Gastrocnemius medialis (tissue), 4 donors: ENCODE results near the gene ARHGAP26. TPM values are rescaled to one million over a fixed set of nuclear protein-coding genes. Genes with fewer than 3 reads are reported as not detected.
A peak's percentile ranks its signal among the peaks of the same experiment; 100 is the strongest.

Source experiments
- ATAC-seq, 2 donors: fragments of 150-250 bp; one replicate each; pipeline ENCODE4 v1.9.1; 2016
- DNase-seq, 2 donors: peaks; one replicate each; pipeline ENCODE4 v3.0.0-alpha.2; 2019
- H3K27ac ChIP-seq, 4 donors: fragments of 200-600 bp; sonication (generic); 1 replicate in 1 of 4; 2 replicates in 3 of 4; pipeline ENCODE4 v1.5.1; 2016 to 2018; ENCODE audit warnings: mild to moderate bottlenecking in 2 of 4, moderate library complexity in 1 of 4
- H3K27me3 ChIP-seq, 3 donors: fragments of 200-600 bp; sonication (generic) in 2 of 3; 1 replicate in 1 of 3; 2 replicates in 2 of 3; pipeline versions ENCODE4 v1.5.1 to v1.6.0; 2016 to 2019; ENCODE audit warnings: mild to moderate bottlenecking in 1 of 3, moderate library complexity in 1 of 3
- H3K36me3 ChIP-seq, 2 donors: fragments of 200-600 bp; sonication (generic) in 1 of 2; one replicate each; pipeline ENCODE4 v1.5.1; 2017 to 2018
- H3K4me1 ChIP-seq, 2 donors: fragments of 200-600 bp; sonication (generic) in 1 of 2; one replicate each; pipeline ENCODE4 v1.5.1; 2016 to 2017; ENCODE audit warnings: mild to moderate bottlenecking in 2 of 2
- H3K4me3 ChIP-seq, 4 donors: fragments of 200-600 bp; sonication (generic) in 3 of 4; 1 replicate in 1 of 4; 2 replicates in 3 of 4; pipeline ENCODE4 v1.5.1; 2016 to 2019; ENCODE audit warnings: mild to moderate bottlenecking in 2 of 4
- H3K9me3 ChIP-seq, 3 donors: fragments of 200-600 bp; sonication (generic) in 2 of 3; 1 replicate in 1 of 3; 2 replicates in 2 of 3; pipeline ENCODE4 v1.5.1; 2016 to 2019
- POLR2A ChIP-seq, 2 donors: fragments of 450-650 bp; IDR thresholded peaks; one replicate each; pipeline ENCODE4 v1.6.1; 2017; ENCODE audit warnings: antibody characterized with exemption in 2 of 2, mild to moderate bottlenecking in 2 of 2, moderate library complexity in 2 of 2
- in situ Hi-C, 4 donors: fragments of 200-750 bp; cut with MboI; loops; one replicate each; pipeline versions ENCODE4 v1.15.0 to v1.8.0; 2017; ENCODE audit warnings: low sequenced_read_pairs in 4 of 4
- intact Hi-C: fragments of 100-400 bp; cut with DNase I; formaldehyde crosslinking; loops from one replicate; pipeline ENCODE4 v1.15.1; 2023; ENCODE audit warnings: low total_unique reads
- total RNA-seq, 4 donors: library from RNA; depleted of rRNA; stranded (reverse); fragments of >200 nt; gene quantifications; one replicate each; pipeline versions ENCODE4 v1.1.0 to v1.2.3, GENCODE V29; 2016
- TF ChIP-seq, protein P1 (sequence below), 5 experiments: fragments of 450-650 bp in 3 of 5; fragments of 200-600 bp in 2 of 5; sonication (generic) in 2 of 5; IDR thresholded peaks in 4 of 5; conservative IDR thresholded peaks in 1 of 5; 1 replicate in 4 of 5; 2 replicates in 1 of 5; pipeline ENCODE4 v1.5.1; 2016 to 2019; ENCODE audit warnings: antibody characterized with exemption in 5 of 5, mild to moderate bottlenecking in 3 of 5, moderate library complexity in 3 of 5

Gene ARHGAP26
- total RNA-seq, 4 donors from 2014 or later = 9.1 to 22.4 (median 13.4) TPM

DNA sequence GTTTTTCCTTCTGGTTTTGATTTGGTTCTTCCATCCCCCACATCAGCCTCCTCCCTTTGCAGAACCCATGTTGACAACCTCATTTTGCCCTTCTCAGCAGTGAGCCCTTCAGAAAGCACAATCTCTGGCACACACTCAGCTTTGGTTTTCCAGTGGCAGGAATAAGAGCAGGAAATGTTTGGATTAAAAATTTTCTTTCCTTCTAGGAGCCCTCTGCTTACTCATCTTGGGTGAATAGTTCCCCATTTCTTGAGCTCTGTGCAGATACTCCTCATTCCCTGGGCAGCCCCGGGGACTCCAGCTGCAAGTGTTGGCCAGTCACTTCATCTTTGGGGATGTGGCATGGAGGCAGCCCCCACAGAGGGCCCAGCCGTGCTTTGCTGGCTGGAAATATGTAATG, 462.9 kb downstream of the ARHGAP26 start:
- Histone ChIP-seq H3K27me3 (no peaks in the 10 kb centered on the region), H3K27ac (no peak overlapping the region), H3K4me3 (no peak overlapping the region), H3K36me3 (no peaks in the 10 kb centered on the region), H3K9me3 (no peaks in the 10 kb centered on the region), H3K4me1 (peaks cover 10 to 19% of the 10 kb centered on the region in 2 donors)
- ATAC-seq (no peak), DNase-seq (no peak)
- intact Hi-C loops (no loop called here), in situ Hi-C loops (no loop called here)
- TF ChIP-seq POLR2A (IDR thresholded peaks at IDR 0.05) = no peak
- TF ChIP-seq, protein P1, sequence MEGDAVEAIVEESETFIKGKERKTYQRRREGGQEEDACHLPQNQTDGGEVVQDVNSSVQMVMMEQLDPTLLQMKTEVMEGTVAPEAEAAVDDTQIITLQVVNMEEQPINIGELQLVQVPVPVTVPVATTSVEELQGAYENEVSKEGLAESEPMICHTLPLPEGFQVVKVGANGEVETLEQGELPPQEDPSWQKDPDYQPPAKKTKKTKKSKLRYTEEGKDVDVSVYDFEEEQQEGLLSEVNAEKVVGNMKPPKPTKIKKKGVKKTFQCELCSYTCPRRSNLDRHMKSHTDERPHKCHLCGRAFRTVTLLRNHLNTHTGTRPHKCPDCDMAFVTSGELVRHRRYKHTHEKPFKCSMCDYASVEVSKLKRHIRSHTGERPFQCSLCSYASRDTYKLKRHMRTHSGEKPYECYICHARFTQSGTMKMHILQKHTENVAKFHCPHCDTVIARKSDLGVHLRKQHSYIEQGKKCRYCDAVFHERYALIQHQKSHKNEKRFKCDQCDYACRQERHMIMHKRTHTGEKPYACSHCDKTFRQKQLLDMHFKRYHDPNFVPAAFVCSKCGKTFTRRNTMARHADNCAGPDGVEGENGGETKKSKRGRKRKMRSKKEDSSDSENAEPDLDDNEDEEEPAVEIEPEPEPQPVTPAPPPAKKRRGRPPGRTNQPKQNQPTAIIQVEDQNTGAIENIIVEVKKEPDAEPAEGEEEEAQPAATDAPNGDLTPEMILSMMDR (IDR thresholded peaks at IDR 0.05 in 4 of 5, conservative IDR thresholded peaks at IDR 0.05 in 1 of 5) = no peak

DNA sequence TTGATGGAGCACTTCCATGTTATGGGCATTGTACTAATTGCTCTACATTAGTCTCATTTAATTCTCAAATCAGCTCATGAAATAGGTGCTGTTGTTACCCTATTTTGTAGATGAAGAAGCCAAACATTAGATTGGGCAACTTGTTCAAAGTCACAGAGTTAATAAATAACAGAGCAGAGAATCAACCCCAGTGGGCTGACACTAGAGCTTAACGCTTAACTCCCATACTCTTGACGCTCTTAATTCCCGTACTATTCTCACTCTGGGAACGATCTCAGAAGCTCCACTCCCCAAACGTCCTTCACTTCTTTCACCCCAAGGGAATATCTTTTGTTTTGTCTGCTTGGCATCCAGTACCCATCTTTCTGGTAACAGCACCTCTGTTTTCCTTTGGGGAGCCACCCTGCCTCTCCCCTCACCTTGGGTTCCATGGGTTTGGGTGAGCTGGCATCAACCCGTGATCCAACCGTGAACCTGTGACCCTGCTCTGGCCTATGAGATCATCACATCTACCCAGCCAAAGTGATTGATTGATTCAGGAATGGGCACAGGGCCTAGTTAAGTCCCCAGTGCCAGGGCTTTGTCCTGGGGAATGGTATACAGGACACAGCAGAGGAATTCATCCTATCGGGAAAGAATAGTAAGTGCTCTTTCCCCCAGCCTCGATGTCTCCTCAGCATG, 464.1 kb downstream of the ARHGAP26 start:
- no peaks in the 10 kb centered on the region for H3K27me3 ChIP-seq
- no peaks in the 10 kb centered on the region for H3K36me3 ChIP-seq
- no peaks in the 10 kb centered on the region for H3K9me3 ChIP-seq
- intact Hi-C loops (no loop called here), in situ Hi-C loops (no loop called here)
- no peak for ATAC-seq
- H3K27ac ChIP-seq = no peak overlapping the region
- H3K4me3 ChIP-seq = no peak overlapping the region
- H3K4me1 ChIP-seq = peaks cover 7 to 11% of the 10 kb centered on the region in 2 donors
- DNase-seq = no peak
- TF ChIP-seq POLR2A (IDR thresholded peaks at IDR 0.05) = no peak
- TF ChIP-seq, protein P1 (IDR thresholded peaks at IDR 0.05 in 4 of 5, conservative IDR thresholded peaks at IDR 0.05 in 1 of 5) = no peak

DNA sequence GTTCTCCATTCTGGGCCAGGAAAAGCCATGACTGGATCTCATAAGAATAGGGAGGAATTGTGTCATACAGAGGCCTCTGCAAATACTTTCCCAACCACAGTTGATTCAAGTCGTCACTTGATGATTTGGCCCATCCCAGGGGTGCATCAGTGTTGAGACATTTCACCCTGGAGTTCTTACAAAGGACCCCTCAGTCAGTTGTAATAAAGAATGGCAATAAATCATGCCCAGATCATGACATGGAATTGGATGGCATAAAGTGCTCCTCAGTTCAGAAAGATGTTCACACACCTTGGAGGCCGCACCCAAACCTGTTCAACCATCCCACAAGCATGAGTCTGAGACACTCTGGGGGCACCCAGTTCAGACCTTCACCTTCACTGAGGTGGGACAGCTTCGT, 465.2 kb downstream of the ARHGAP26 start:
- peak; percentile 53 to 64 for ATAC-seq
- intact Hi-C loops = no loop called here
- in situ Hi-C loops = no loop called here
- Histone ChIP-seq H3K36me3 (no peaks in the 10 kb centered on the region), H3K4me3 (no peak overlapping the region), H3K4me1 (peaks cover 0 to under 1% of the 10 kb centered on the region in 2 donors), H3K9me3 (no peaks in the 10 kb centered on the region), H3K27me3 (no peaks in the 10 kb centered on the region), H3K27ac (peak overlapping the region in 1 of 4 donors; percentile 2)
- peak in 1 of 2 donors; percentile 47 for DNase-seq
- TF ChIP-seq POLR2A (IDR thresholded peaks at IDR 0.05) = no peak
- TF ChIP-seq, protein P1 (IDR thresholded peaks at IDR 0.05 in 4 of 5, conservative IDR thresholded peaks at IDR 0.05 in 1 of 5) = no peak

DNA sequence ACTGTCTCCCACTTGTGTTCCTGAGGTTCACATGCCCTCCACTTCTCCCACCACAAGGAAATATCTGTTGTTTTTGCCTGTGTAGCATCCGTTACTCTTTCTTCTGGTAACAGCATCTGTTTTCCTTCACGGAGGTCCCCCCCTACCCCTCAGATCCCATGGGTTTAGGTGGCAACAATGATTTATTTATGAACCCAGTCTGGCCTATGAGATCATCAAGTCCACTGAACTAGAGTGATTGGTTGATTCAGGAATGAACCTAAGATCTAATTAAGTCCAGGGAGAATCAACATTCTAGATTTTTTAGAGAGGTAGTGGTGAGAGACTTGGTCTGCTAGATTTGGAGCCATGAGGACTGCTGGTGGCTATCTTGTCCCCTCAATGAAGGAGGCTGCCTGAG, 466.5 kb downstream of the ARHGAP26 start:
- ATAC-seq (no peak), DNase-seq (no peak)
- Histone ChIP-seq H3K4me3 (no peak overlapping the region), H3K9me3 (no peaks in the 10 kb centered on the region), H3K4me1 (no peaks in the 10 kb centered on the region), H3K27me3 (no peaks in the 10 kb centered on the region), H3K36me3 (no peaks in the 10 kb centered on the region), H3K27ac (no peak overlapping the region)
- intact Hi-C loops = no loop called here
- in situ Hi-C loops = no loop called here
- TF ChIP-seq POLR2A (IDR thresholded peaks at IDR 0.05) = no peak
- TF ChIP-seq, protein P1 (IDR thresholded peaks at IDR 0.05 in 4 of 5, conservative IDR thresholded peaks at IDR 0.05 in 1 of 5) = no peak

DNA sequence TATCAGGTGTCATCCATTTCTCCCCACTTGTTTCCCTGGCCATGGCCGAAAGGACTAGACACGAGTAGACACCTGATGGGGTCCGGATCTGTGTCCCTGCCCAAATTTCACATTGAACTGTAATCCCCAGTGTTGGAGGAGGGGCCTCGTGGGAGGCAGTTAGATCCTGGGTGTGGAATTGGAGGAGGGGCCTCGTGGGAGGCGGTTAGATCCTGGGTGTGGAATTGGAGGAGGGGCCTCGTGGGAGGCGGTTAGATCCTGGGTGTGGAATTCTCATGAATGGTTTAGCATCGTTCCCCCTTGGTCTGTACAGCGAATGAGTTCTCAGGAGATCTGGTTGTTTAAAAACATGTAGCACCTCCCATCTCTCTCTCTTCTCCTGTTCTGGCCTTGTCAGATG, 467.5 kb downstream of the ARHGAP26 start:
- H3K9me3 ChIP-seq = no peaks in the 10 kb centered on the region
- intact Hi-C loops = no loop called here
- TF ChIP-seq, protein P1 (IDR thresholded peaks at IDR 0.05 in 4 of 5, conservative IDR thresholded peaks at IDR 0.05 in 1 of 5) = no peak
- no peak for TF ChIP-seq POLR2A (IDR thresholded peaks at IDR 0.05)

More for the DNA sequence above, 467.5 kb downstream of the ARHGAP26 start:
- no peaks in the 10 kb centered on the region for H3K36me3 ChIP-seq
- no peak for DNase-seq
- no peak for ATAC-seq
- peaks cover 4 to 8% of the 10 kb centered on the region in 2 donors for H3K4me1 ChIP-seq
- no peak overlapping the region for H3K27ac ChIP-seq
- H3K27me3 ChIP-seq = no peaks in the 10 kb centered on the region
- H3K4me3 ChIP-seq = no peak overlapping the region
- in situ Hi-C loops = no loop called here
